Right atrium auricular region (tissue), 2 donors: Measurements from ENCODE around the gene UBXN7. TPM values are rescaled to one million over a fixed set of nuclear protein-coding genes. Genes with fewer than 3 reads are reported as not detected.
"Not testable (repeated sequence)": the region's sequence is repeated elsewhere in the genome, so short reads cannot be mapped to it uniquely, and the experiment has no call there.

Experiments
- DNase-seq: peaks from one replicate; pipeline ENCODE4 v3.0.0-alpha.2; 2019; ENCODE audit warnings: low spot score
- H3K27ac ChIP-seq, 2 donors: fragments of 200-600 bp; sonication (generic); 1 replicate in 1 of 2; 2 replicates in 1 of 2; pipeline ENCODE4 v1.5.1; 2016 to 2019
- H3K27me3 ChIP-seq, 2 donors: fragments of 200-600 bp; sonication (generic); one replicate each; pipeline versions ENCODE4 v1.5.1 to v1.6.0; 2017 to 2019
- H3K36me3 ChIP-seq: fragments of 200-600 bp; sonication (generic); one replicate; pipeline ENCODE4 v1.5.1; 2016
- H3K4me1 ChIP-seq, 2 donors: fragments of 200-600 bp; sonication (generic); one replicate each; pipeline versions ENCODE4 v1.5.1 to v1.6.0; 2017 to 2019
- H3K4me3 ChIP-seq, 2 donors: fragments of 200-600 bp; sonication (generic); 1 replicate in 1 of 2; 2 replicates in 1 of 2; pipeline ENCODE4 v1.5.1; 2017 to 2019; ENCODE audit warnings: mild to moderate bottlenecking in 1 of 2, moderate library complexity in 1 of 2
- H3K9me3 ChIP-seq, 2 donors: fragments of 200-600 bp; sonication (generic); one replicate each; pipeline ENCODE4 v1.5.1; 2019
- CTCF ChIP-seq, 2 donors: fragments of 200-600 bp; sonication (generic); IDR thresholded peaks; one replicate each; pipeline ENCODE4 v1.5.1; 2019; ENCODE audit warnings: antibody characterized with exemption in 2 of 2
- total RNA-seq, 2 donors: library from RNA; depleted of rRNA; stranded (reverse); fragments of >200 nt; gene quantifications; one replicate each; pipeline ENCODE4 v1.1.0, GENCODE V29; 2016

Gene UBXN7
- total RNA-seq, 2 donors from 2014 or later = 10.5 to 13.3 TPM

- Histone ChIP-seq H3K9me3 (no peaks in the 10 kb centered on the region), H3K4me1 (peaks cover 0 to 7% of the 10 kb centered on the region in 2 donors), H3K4me3 (no peak overlapping the region), H3K27ac (no peak overlapping the region), H3K27me3 (no peaks in the 10 kb centered on the region), H3K36me3 (peaks cover 28% of the 10 kb centered on the region)
- no peak for TF ChIP-seq CTCF (IDR thresholded peaks at IDR 0.05)
- no peak for DNase-seq
Measured at GRCh38 chr3:196397941-196398340, 34.3 kb downstream of the UBXN7 start.

GRCh38 chr3:196390116-196390515 lies 42.1 kb downstream of the UBXN7 start:
- Histone ChIP-seq H3K4me1 (no peaks in the 10 kb centered on the region), H3K9me3 (no peaks in the 10 kb centered on the region), H3K36me3 (peaks cover 31% of the 10 kb centered on the region), H3K4me3 (no peak overlapping the region), H3K27me3 (no peaks in the 10 kb centered on the region), H3K27ac (no peak overlapping the region)
- TF ChIP-seq CTCF (IDR thresholded peaks at IDR 0.05) = no peak
- DNase-seq = no peak

- peaks cover 31% of the 10 kb centered on the region for H3K36me3 ChIP-seq
Measured at GRCh38 chr3:196388956-196389355, 43.3 kb downstream of the UBXN7 start.

GRCh38 chr3:196387941-196388340 lies 44.3 kb downstream of the UBXN7 start:
- H3K4me1 ChIP-seq, H3K27ac ChIP-seq, H3K4me3 ChIP-seq, H3K9me3 ChIP-seq, H3K27me3 ChIP-seq, DNase-seq: not testable (repeated sequence)
- H3K36me3 ChIP-seq = peaks cover 31% of the 10 kb centered on the region

More at GRCh38 chr3:196388956-196389355, 43.3 kb downstream of the UBXN7 start:
- Histone ChIP-seq H3K27ac (no peak overlapping the region), H3K27me3 (no peaks in the 10 kb centered on the region), H3K9me3 (no peaks in the 10 kb centered on the region), H3K4me3 (no peak overlapping the region), H3K4me1 (no peaks in the 10 kb centered on the region)
- DNase-seq = no peak
- no peak for TF ChIP-seq CTCF (IDR thresholded peaks at IDR 0.05)

GRCh38 chr3:196386797-196387196 lies 45.4 kb downstream of the UBXN7 start:
- not testable (repeated sequence) for H3K27me3 ChIP-seq, H3K27ac ChIP-seq, DNase-seq, H3K9me3 ChIP-seq, H3K4me3 ChIP-seq, H3K4me1 ChIP-seq
- H3K36me3 ChIP-seq = peaks cover 21% of the 10 kb centered on the region

- H3K4me3 ChIP-seq, H3K27ac ChIP-seq, H3K27me3 ChIP-seq, DNase-seq, H3K4me1 ChIP-seq, H3K9me3 ChIP-seq: not testable (repeated sequence)
- peaks cover 14% of the 10 kb centered on the region for H3K36me3 ChIP-seq
Measured at GRCh38 chr3:196386034-196386433, 46.2 kb downstream of the UBXN7 start.

GRCh38 chr3:196385446-196385845 lies 46.8 kb downstream of the UBXN7 start:
- not testable (repeated sequence) for H3K36me3 ChIP-seq, H3K4me3 ChIP-seq, DNase-seq, H3K27me3 ChIP-seq, H3K4me1 ChIP-seq, H3K9me3 ChIP-seq, H3K27ac ChIP-seq

- Histone ChIP-seq H3K36me3 (no peaks in the 10 kb centered on the region), H3K4me3 (no peak overlapping the region), H3K4me1 (no peaks in the 10 kb centered on the region), H3K27ac (no peak overlapping the region), H3K27me3 (no peaks in the 10 kb centered on the region), H3K9me3 (no peaks in the 10 kb centered on the region)
- no peak for TF ChIP-seq CTCF (IDR thresholded peaks at IDR 0.05)
- no peak for DNase-seq
Measured at GRCh38 chr3:196378146-196378841, 53.9 kb downstream of the UBXN7 start.
